Measurements from ENCODE around the gene ADCY5.

The ADCY5 gene

DNA sequence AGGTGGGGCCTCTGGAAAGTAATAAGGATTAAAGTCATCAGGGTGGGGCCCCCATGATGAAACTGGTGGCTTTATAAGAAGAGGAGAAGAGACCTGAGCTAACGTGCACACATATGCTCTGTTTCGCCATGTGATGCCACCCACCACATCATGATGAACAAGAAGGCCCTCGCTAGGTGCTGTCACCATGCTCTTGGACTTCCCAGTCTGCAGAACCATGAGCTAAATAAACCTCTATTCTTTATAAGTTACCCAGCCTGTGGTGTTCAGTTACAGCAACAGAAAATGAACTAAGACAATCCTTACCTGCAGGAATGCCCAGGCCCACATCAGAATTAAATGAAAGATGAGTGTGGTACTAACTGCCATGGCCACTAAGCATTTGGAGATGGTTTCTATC lies 79.8 kb downstream of the ADCY5 start:
- DNase-seq (ENCODE audit: low spot score): no peak

DNA sequence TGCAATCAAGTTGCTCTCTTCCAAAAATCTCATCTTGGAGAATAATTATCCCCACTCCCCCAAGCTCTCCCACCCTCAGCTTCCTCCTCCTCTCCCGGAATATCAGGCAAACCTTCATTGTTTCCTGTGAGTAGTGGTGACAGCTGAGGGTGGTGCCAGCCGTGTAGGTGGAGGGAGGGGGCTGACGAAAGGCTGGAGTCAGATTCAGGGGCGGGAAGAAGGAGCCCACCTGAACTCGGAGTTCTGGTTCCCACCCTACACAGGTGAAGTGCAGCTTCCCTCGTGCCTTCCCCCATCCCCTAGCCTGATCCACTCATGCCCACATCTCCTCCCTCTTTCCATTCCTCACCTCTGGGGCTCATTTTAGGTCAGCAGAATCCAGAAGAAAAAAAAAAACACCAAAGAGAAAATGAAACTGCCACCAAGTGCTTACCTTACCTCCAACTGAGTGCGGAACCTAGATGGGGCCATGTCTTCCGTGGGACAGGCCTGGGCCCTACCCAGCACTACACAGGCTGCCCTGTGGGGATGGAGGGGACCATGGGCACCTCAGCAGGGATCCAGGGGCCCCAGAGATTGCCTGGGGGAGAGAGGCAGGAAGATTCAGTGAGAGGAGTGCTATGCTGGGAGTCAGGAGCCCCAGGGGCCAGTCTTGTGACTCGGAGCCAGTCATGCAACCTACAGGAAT lies 81.3 kb downstream of the ADCY5 start:
- DNase-seq (ENCODE audit: low spot score): no peak

- DNase-seq (ENCODE audit: low spot score): peak; percentile 40
Measured at GRCh38 chr3:123365450-123366143, 83.3 kb downstream of the ADCY5 start.

GRCh38 chr3:123361071-123361470 lies 87.8 kb downstream of the ADCY5 start:
- DNase-seq (ENCODE audit: low spot score): no peak

DNA sequence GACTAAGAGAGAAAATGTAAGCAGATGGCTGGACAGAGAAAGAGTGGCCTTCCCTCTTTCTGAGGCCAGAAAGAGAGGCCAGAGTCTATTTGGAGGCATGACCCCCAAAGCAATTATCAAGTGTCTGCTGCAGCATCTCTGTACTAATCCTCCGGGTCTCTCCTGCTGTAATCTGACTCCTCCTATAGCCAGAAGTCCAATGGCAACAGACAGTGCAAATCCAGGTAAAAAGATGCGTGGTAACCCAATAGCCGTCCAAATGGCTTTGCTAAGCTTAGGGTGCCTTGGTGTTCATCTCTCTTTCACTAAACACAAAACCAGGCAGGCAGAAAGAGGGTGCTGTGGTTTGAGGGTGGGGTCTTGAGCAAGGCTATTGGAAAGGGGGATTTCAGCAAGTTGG lies 91.6 kb downstream of the ADCY5 start:
- no peak for DNase-seq (ENCODE audit: low spot score)

DNA sequence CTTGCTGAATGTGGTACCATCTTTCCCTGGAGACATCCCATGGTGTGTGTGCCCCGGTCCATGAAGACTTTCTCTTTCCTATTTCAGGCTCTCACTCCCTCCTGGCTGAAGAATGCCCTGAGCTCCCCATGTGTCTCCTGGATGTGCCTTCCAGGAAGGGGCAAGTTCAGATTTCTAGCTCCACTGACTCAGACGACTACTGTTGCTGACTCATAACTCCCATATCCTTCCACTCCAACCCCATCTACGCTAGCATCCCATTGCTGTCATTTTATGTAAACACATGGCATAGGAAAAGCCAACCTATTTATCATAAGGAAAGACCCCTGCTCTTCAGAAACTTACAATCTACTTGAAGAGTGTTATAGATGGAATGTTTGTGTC lies 95.0 kb downstream of the ADCY5 start:
- no peak for DNase-seq (ENCODE audit: low spot score)

DNA sequence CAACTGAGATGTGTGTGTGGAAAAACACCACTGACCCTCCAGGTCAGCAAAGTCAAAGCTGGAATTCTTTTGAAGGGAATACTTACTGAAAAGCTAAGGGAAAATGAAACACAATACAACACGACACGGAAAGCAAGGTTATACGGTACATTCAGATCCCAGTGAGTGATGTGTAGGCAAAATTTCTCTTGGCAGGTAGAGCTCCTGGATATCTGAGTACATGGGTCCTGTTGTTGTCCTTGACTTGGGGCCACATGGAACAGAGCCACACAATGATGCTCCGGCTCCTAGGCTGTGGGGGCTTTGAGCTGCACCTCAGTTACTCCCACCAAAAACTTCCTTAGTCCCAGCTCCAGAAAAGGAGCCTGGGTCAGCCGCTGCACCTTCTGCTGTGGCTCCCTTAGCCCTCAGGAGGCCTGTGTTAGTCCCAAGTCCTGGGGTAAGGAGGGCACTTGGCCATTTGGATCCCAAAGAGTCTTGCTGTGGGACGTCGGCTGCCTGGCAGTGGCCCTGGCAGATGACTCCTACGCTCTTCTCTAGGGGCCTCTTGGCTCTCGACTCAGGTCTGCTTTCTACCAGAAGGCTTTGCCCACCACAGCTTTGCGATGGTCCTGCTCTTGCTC lies 95.6 kb downstream of the ADCY5 start:
- no peak for DNase-seq (ENCODE audit: low spot score)

DNA sequence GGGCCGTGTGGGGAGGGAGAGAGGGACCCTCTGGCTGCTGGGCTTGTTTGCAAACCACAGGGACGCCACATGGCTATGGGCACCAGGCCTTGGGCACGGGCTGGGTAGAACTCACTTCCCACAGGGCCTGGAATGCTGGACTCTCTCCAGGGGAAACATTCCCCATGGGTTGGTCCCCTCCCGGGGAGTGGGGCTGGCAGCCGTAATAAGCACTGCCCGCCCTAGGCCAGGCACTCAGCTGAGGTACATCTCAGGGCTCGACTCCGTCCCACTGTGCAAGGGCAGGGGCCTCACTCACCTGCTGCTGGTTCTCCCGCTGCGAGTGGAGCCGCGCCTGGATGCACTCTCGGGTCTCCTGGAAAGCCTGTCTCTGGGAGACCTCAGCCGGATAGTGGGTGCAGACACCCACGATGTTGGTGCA lies 96.7 kb downstream of the ADCY5 start:
- no peak for DNase-seq (ENCODE audit: low spot score)

- DNase-seq (ENCODE audit: low spot score): no peak
Measured at GRCh38 chr3:123351501-123351900, 97.4 kb downstream of the ADCY5 start.

GRCh38 chr3:123350971-123351370 lies 97.9 kb downstream of the ADCY5 start:
- no peak for DNase-seq (ENCODE audit: low spot score)

- DNase-seq (ENCODE audit: low spot score): no peak
Measured at GRCh38 chr3:123349566-123350435, 99.1 kb downstream of the ADCY5 start.

- DNase-seq (ENCODE audit: low spot score): no peak
Measured at GRCh38 chr3:123349201-123349535, 99.7 kb downstream of the ADCY5 start.

DNA sequence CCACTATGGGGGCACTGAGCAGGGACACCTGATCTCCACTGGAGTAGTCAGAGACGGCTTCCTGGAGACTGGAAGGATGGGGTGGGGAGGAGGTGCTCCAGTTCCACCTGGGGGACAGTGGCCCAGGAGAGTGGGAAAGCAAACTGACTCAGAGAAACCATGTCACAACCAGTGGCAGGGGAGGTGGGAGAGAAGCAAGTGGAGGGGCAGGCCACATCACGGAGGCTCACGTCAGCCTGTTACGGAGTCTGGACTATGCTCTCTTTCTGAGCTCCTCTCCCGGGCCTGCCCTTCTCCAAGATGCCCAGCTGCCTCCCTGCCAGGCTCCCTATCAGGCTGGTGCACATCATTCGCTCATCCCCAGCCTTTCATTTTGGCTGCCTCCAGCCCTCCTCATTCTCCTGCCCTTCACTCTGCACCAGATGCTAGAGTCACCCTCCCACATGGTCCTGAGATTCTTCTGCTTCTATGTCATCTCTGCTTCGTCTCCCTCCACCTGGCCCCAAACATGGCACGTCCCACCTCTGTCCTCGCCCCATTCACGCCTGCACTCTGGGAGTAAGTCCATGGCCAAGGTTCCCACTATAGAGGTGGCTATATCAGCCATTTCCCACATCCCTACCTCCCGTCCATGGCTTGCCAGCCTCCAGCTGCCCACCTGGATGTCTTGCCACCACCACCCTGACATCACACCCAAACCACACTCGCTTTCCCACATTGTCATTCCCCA lies 100.3 kb downstream of the ADCY5 start:
- no peak for DNase-seq (ENCODE audit: low spot score)

GRCh38 chr3:123347691-123348264 lies 101.1 kb downstream of the ADCY5 start:
- DNase-seq (ENCODE audit: low spot score): no peak

DNA sequence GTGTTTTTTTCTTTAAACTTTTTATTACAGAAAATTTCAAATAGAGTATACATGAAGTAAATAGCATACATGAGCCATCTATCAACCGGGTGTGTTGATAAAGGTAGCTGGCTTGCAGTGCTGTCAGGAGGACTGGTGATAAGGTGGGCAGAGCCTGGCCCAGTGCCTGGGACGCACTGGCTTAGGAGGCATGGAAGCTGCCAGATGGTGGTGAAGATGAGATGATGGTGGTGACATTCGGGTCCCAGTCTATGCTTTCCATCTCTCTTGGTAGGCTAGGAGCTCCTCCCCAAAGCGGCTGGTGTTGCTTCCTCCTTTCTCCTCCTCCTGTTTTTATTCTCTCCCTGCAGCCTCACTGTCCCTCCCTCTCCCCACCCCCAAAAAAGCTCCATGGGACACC lies 101.7 kb downstream of the ADCY5 start:
- no peak for DNase-seq (ENCODE audit: low spot score)

- no peak for DNase-seq (ENCODE audit: low spot score)
Measured at GRCh38 chr3:123346021-123346420, 102.9 kb downstream of the ADCY5 start.

GRCh38 chr3:123344907-123345594 lies 103.8 kb downstream of the ADCY5 start:
- DNase-seq (ENCODE audit: low spot score): no peak

GRCh38 chr3:123344175-123344906 lies 104.5 kb downstream of the ADCY5 start:
- DNase-seq (ENCODE audit: low spot score): no peak

DNA sequence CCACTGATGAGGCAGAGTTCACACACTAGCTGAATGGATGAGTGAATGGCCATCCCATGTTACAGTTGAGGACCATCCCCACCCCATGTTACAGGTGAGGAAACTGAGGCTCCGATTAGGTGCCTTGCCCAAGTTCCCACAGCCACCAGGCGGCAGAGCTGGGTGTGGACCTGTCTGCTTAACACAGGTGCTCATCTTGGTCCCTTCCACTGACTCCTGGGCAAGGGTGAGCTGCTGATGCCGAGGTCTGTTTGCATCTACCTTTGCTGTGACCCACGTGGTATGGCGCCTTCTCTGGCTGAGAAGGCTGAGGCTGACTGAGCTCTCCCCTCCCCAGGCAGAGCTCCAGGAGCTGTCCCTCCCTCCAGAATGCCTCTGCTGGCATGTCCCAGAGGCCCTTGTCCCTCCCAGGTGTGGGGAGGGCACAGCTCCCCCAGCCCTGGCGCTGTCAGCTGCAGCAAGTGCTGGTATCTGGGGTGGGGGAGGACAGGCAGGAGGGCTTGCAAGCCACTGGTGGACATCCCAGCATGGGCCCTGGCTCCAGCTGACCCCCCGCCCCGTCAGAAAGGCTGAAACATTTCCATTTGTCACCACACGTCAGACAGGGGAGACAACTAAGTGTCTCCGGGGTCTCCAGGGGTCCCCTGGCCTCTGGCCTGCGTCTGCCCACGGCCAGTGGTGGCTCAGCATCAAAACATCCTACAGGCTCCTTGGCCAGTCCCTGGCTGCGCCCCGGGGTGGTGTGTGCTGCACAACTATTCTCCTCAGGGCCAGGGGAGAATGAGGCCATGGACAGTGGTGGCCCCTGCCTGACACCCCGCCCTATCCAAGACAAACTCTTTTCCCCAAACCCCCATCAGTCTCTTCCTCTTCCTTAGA lies 105.4 kb downstream of the ADCY5 start:
- no peak for DNase-seq (ENCODE audit: low spot score)
